Liver (tissue), 9 donors: Measurements from ENCODE around the gene MARS1. TPM values are rescaled to one million over a fixed set of nuclear protein-coding genes. Genes with fewer than 3 reads are reported as not detected.

Experiments used
- DNase-seq: peaks from one replicate; pipeline ENCODE4 v3.0.0-alpha.2; 2017; ENCODE audit warnings: low spot score
- H3K27ac ChIP-seq, 2 donors: one replicate each; pipeline ENCODE4 v1.7.0; 2013; ENCODE audit warnings: inconsistent platforms in 2 of 2, low read length in 2 of 2, control low read depth in 1 of 2, low read depth in 1 of 2, mild to moderate bottlenecking in 1 of 2
- H3K27me3 ChIP-seq, 4 donors: one replicate each; pipeline versions ENCODE4 v1.6.1 to v1.7.0; 2013; ENCODE audit warnings: low read length in 3 of 4, inconsistent platforms in 1 of 4, mild to moderate bottlenecking in 1 of 4, moderate library complexity in 1 of 4; ENCODE audit not compliant: control insufficient read depth in 4 of 4, insufficient read depth in 4 of 4
- H3K36me3 ChIP-seq, 4 donors: one replicate each; pipeline versions ENCODE4 v1.6.1 to v1.7.0; 2013; ENCODE audit warnings: low read length in 3 of 4, mild to moderate bottlenecking in 3 of 4, low read depth in 1 of 4, moderate library complexity in 1 of 4; ENCODE audit not compliant: control insufficient read depth in 4 of 4, insufficient read depth in 3 of 4
- H3K4me1 ChIP-seq, 4 donors: one replicate each; pipeline versions ENCODE4 v1.6.1 to v1.7.0; 2013; ENCODE audit warnings: low read length in 3 of 4, mild to moderate bottlenecking in 3 of 4, moderate library complexity in 1 of 4; ENCODE audit not compliant: control insufficient read depth in 4 of 4, insufficient read depth in 4 of 4
- H3K4me3 ChIP-seq, 3 donors: one replicate each; pipeline versions ENCODE4 v1.6.1 to v1.7.0; 2013; ENCODE audit warnings: low read length in 3 of 3, control low read depth in 1 of 3, low read depth in 1 of 3, mild to moderate bottlenecking in 1 of 3
- H3K9ac ChIP-seq, 2 donors: one replicate each; pipeline ENCODE4 v1.7.0; 2013; ENCODE audit warnings: low read length in 2 of 2, mild to moderate bottlenecking in 2 of 2, moderate library complexity in 2 of 2, control low read depth in 1 of 2, low read depth in 1 of 2
- H3K9me3 ChIP-seq, 4 donors: one replicate each; pipeline versions ENCODE4 v1.6.1 to v1.7.0; 2013; ENCODE audit warnings: low read length in 3 of 4; ENCODE audit not compliant: control insufficient read depth in 4 of 4
- EGR1 ChIP-seq, 2 donors: IDR thresholded peaks; 2 replicates each; pipeline ENCODE4 v1.6.1; 2016 to 2018; ENCODE audit warnings: antibody characterized with exemption in 2 of 2, low read depth in 2 of 2
- FOXA1 ChIP-seq: IDR thresholded peaks from 2 replicates; pipeline ENCODE4 v1.6.1; 2016; ENCODE audit warnings: antibody characterized with exemption
- FOXA2 ChIP-seq: IDR thresholded peaks from 2 replicates; pipeline ENCODE4 v1.6.1; 2016; ENCODE audit warnings: antibody characterized with exemption
- GABPA ChIP-seq, 2 donors: IDR thresholded peaks in 1 of 2; conservative IDR thresholded peaks in 1 of 2; 2 replicates each; pipeline ENCODE4 v1.6.1; 2016; ENCODE audit warnings: antibody characterized with exemption in 2 of 2, mild to moderate bottlenecking in 1 of 2, moderate library complexity in 1 of 2
- HNF4A ChIP-seq, 2 donors: conservative IDR thresholded peaks; 2 replicates each; pipeline ENCODE4 v1.6.1; 2016; ENCODE audit warnings: antibody characterized with exemption in 2 of 2, mild to moderate bottlenecking in 2 of 2
- HNF4G ChIP-seq: IDR thresholded peaks from 2 replicates; pipeline ENCODE4 v1.6.1; 2016; ENCODE audit warnings: antibody characterized with exemption
- JUND ChIP-seq, 2 donors: IDR thresholded peaks; 2 replicates each; pipeline ENCODE4 v1.6.1; 2016; ENCODE audit warnings: antibody characterized with exemption in 2 of 2
- MAX ChIP-seq: IDR thresholded peaks from 2 replicates; pipeline ENCODE4 v1.6.1; 2016; ENCODE audit warnings: antibody characterized with exemption
- NR2F2 ChIP-seq: IDR thresholded peaks from 2 replicates; pipeline ENCODE4 v1.6.1; 2016; ENCODE audit warnings: antibody characterized with exemption
- RAD21 ChIP-seq, 2 donors: IDR thresholded peaks; 2 replicates each; pipeline ENCODE4 v1.6.1; 2016; ENCODE audit warnings: antibody characterized with exemption in 2 of 2, mild to moderate bottlenecking in 2 of 2
- REST ChIP-seq: IDR thresholded peaks from 2 replicates; pipeline ENCODE4 v1.6.1; 2016; ENCODE audit warnings: antibody characterized with exemption, mild to moderate bottlenecking
- RXRA ChIP-seq, 2 donors: IDR thresholded peaks; 2 replicates each; pipeline ENCODE4 v1.6.1; 2017 to 2018; ENCODE audit warnings: antibody characterized with exemption in 2 of 2, mild to moderate bottlenecking in 1 of 2
- SP1 ChIP-seq: IDR thresholded peaks from 2 replicates; pipeline ENCODE4 v1.6.1; 2018; ENCODE audit warnings: antibody characterized with exemption, mild to moderate bottlenecking
- TAF1 ChIP-seq: conservative IDR thresholded peaks from 2 replicates; pipeline ENCODE4 v1.6.1; 2016; ENCODE audit warnings: antibody characterized with exemption, mild to moderate bottlenecking
- YY1 ChIP-seq: IDR thresholded peaks from 2 replicates; pipeline ENCODE4 v1.6.1; 2016; ENCODE audit warnings: antibody characterized with exemption, mild to moderate bottlenecking
- ZBTB33 ChIP-seq: IDR thresholded peaks from 2 replicates; pipeline ENCODE4 v1.6.1; 2016; ENCODE audit warnings: antibody characterized with exemption
- WGBS: extraction: QIAGEN DNeasy Blood & Tissue Kit; methylation state at CpG from one replicate; pipeline ENCODE4 v1.1.7; 2013; 5-methylcytosine and 5-hydroxymethylcytosine counted together
- polyA plus RNA-seq, 2 donors: library from polyadenylated mRNA; stranded (reverse) in 1 of 2; unstranded in 1 of 2; fragments of 200-250 nt in 1 of 2; fragments of >200 nt in 1 of 2; fragmentation: Nextera tagmentation in 1 of 2; extraction: Ambion mirVana in 1 of 2; gene quantifications; one replicate each; pipeline versions ENCODE4 v1.2.1 to v1.2.3, GENCODE V29; 2013 to 2015
- total RNA-seq, 2 donors: library from RNA; depleted of rRNA; stranded (reverse); fragments of >200 nt; gene quantifications; one replicate each; pipeline ENCODE4 v1.2.3, GENCODE V29; 2014
- TF ChIP-seq, protein P1 (sequence below): fragments of 150-350 bp; IDR thresholded peaks from 2 replicates; pipeline ENCODE4 v1.5.1; 2017; ENCODE audit warnings: improper control_type of control experiment, low read depth, low read length; ENCODE audit not compliant: missing input control
- TF ChIP-seq, protein P2 (sequence below): IDR thresholded peaks from 2 replicates; pipeline ENCODE4 v1.6.1; 2016; ENCODE audit warnings: antibody characterized with exemption
- donor health status: healthy.
- donor health status: healthy.
- donor health status: healthy.
- donor health status: healthy.
- donor health status: healthy.

The MARS1 gene
- total and polyA plus RNA-seq, 4 donors = 43.9 to 83.3 (median 56.0) TPM

GRCh38 chr12:57512665-57513064 is 24.8 kb downstream of the MARS1 start:
- no peak for DNase-seq
- WGBS = 92% methylated on average over 6 of the region's 6 CpGs
- peaks cover 0 to 4% (median 0%) of the 10 kb centered on the region in 4 donors for H3K4me1 ChIP-seq
- TF ChIP-seq YY1 (no peak), FOXA1 (no peak), RAD21 (IDR thresholded peaks at IDR 0.05) (no peak), HNF4A (conservative IDR thresholded peaks at IDR 0.05) (no peak), TAF1 (no peak), RXRA (IDR thresholded peaks at IDR 0.05) (no peak), NR2F2 (no peak), HNF4G (no peak), EGR1 (IDR thresholded peaks at IDR 0.05; ENCODE audit: low read depth in 2 of 2) (no peak), SP1 (no peak), MAX (no peak), FOXA2 (no peak), REST (no peak), JUND (IDR thresholded peaks at IDR 0.05) (no peak), ZBTB33 (no peak), GABPA (IDR thresholded peaks at IDR 0.05 in 1 of 2, conservative IDR thresholded peaks at IDR 0.05 in 1 of 2) (no peak)
- TF ChIP-seq, protein P1, sequence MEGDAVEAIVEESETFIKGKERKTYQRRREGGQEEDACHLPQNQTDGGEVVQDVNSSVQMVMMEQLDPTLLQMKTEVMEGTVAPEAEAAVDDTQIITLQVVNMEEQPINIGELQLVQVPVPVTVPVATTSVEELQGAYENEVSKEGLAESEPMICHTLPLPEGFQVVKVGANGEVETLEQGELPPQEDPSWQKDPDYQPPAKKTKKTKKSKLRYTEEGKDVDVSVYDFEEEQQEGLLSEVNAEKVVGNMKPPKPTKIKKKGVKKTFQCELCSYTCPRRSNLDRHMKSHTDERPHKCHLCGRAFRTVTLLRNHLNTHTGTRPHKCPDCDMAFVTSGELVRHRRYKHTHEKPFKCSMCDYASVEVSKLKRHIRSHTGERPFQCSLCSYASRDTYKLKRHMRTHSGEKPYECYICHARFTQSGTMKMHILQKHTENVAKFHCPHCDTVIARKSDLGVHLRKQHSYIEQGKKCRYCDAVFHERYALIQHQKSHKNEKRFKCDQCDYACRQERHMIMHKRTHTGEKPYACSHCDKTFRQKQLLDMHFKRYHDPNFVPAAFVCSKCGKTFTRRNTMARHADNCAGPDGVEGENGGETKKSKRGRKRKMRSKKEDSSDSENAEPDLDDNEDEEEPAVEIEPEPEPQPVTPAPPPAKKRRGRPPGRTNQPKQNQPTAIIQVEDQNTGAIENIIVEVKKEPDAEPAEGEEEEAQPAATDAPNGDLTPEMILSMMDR = no peak
- TF ChIP-seq, protein P2, sequence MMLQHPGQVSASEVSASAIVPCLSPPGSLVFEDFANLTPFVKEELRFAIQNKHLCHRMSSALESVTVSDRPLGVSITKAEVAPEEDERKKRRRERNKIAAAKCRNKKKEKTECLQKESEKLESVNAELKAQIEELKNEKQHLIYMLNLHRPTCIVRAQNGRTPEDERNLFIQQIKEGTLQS = no peak
- H3K27ac ChIP-seq = no peak overlapping the region
- no peaks in the 10 kb centered on the region for H3K27me3 ChIP-seq
- peaks cover 7 to 60% (median 49%) of the 10 kb centered on the region in 4 donors for H3K36me3 ChIP-seq
- H3K4me3 ChIP-seq = no peak overlapping the region
- no peaks in the 10 kb centered on the region for H3K9me3 ChIP-seq
- H3K9ac ChIP-seq = no peak overlapping the region
